Natural killer cell treated with Interleukin-12 subunit alpha and Interleukin-12 subunit beta and Interleukin-15 and Interleukin-18, amount 100 ng/mL, for 72 hours (primary cell): Measurements from ENCODE around the gene TARS3. TPM values are rescaled to one million over a fixed set of nuclear protein-coding genes. Genes with fewer than 3 reads are reported as not detected.

ENCODE experiments used
- ATAC-seq, 2 donors: fragments of 150-1000 bp; cut with Tn5 transposase in 1 of 2; sonication (Bioruptor Pico), chemical (Tn5 transposase) in 1 of 2; 2 replicates each; pipeline ENCODE4 v1.10.0; 2021
- DNase-seq: peaks from one replicate; pipeline ENCODE4 v3.0.0; 2022; ENCODE audit warnings: low spot score
- H3K27ac Mint-ChIP-seq, 2 donors: 1 replicate in 1 of 2; 2 replicates in 1 of 2; pipeline ENCODE4 v1.8.0; 2022; ENCODE audit warnings: mixed read lengths in 2 of 2, mild to moderate bottlenecking in 1 of 2, moderate library complexity in 1 of 2
- H3K27me3 Mint-ChIP-seq, 2 donors: 1 replicate in 1 of 2; 2 replicates in 1 of 2; pipeline ENCODE4 v1.8.0; 2022; ENCODE audit warnings: mixed read lengths in 2 of 2
- H3K36me3 Mint-ChIP-seq: one replicate; pipeline ENCODE4 v1.8.0; 2022; ENCODE audit warnings: mixed read lengths
- H3K4me1 Mint-ChIP-seq, 2 donors: 1 replicate in 1 of 2; 2 replicates in 1 of 2; pipeline ENCODE4 v1.8.0; 2022; ENCODE audit warnings: low read depth in 2 of 2, mixed read lengths in 2 of 2, mild to moderate bottlenecking in 1 of 2
- H3K4me3 Mint-ChIP-seq: one replicate; pipeline ENCODE4 v1.8.0; 2022; ENCODE audit warnings: mixed read lengths
- H3K9me3 Mint-ChIP-seq: 2 replicates; pipeline ENCODE4 v1.8.0; 2022; ENCODE audit warnings: mixed read lengths
- total RNA-seq, 2 donors: library from RNA; stranded (reverse); gene quantifications; one replicate each; pipeline ENCODE4 v1.2.3, GENCODE V29; 2022

TARS3 gene
- total RNA-seq, 2 donors from 2014 or later, result 9.1 to 15.8 TPM

- DNase-seq (no peak), ATAC-seq (no peak)
- Mint-ChIP-seq H3K27me3 (peaks cover 0 to under 1% of the 10 kb centered on the region in 2 donors), H3K4me3 (no peak overlapping the region), H3K9me3 (no peaks in the 10 kb centered on the region), H3K36me3 (no peaks in the 10 kb centered on the region), H3K4me1 (no peaks in the 10 kb centered on the region), H3K27ac (no peak overlapping the region)
These were observed 114.3 kb downstream of the TARS3 start for GRCh38 chr15:101609742-101610610.

- Mint-ChIP-seq H3K4me1 (no peaks in the 10 kb centered on the region), H3K36me3 (no peaks in the 10 kb centered on the region), H3K9me3 (no peaks in the 10 kb centered on the region), H3K27me3 (peaks cover 8 to 14% of the 10 kb centered on the region in 2 donors), H3K27ac (no peak overlapping the region), H3K4me3 (no peak overlapping the region)
- no peak for ATAC-seq
- no peak for DNase-seq
These were observed 116.1 kb downstream of the TARS3 start for GRCh38 chr15:101608201-101608600.

- no peak overlapping the region for H3K27ac Mint-ChIP-seq
- no peaks in the 10 kb centered on the region for H3K36me3 Mint-ChIP-seq
- H3K4me3 Mint-ChIP-seq, result no peak overlapping the region
- H3K9me3 Mint-ChIP-seq, result no peaks in the 10 kb centered on the region
- no peaks in the 10 kb centered on the region for H3K4me1 Mint-ChIP-seq
- ATAC-seq (no peak), DNase-seq (no peak)
- H3K27me3 Mint-ChIP-seq, result peaks cover 12 to 14% of the 10 kb centered on the region in 2 donors
These were observed 117.2 kb downstream of the TARS3 start for GRCh38 chr15:101607108-101607507.

- Mint-ChIP-seq H3K27me3 (peaks cover 22 to 27% of the 10 kb centered on the region in 2 donors), H3K4me1 (no peaks in the 10 kb centered on the region), H3K9me3 (no peaks in the 10 kb centered on the region), H3K36me3 (no peaks in the 10 kb centered on the region), H3K27ac (no peak overlapping the region), H3K4me3 (no peak overlapping the region)
- DNase-seq (no peak), ATAC-seq (no peak)
These were observed 120.0 kb downstream of the TARS3 start for GRCh38 chr15:101604124-101604874.

Other genes starting within 250 kb of the TARS3 start
- under 1 TPM in 1 of 2 donors, not detected in 1; 0.95 TPM for gene PCSK6, start 234.8 kb downstream of the TARS3 start, total RNA-seq
- 10 to 100 TPM; 48.0 to 49.6 TPM for gene TM2D3, start 72.1 kb downstream of the TARS3 start, total RNA-seq
- gene OR4F6, start 79.0 kb upstream of the TARS3 start, total RNA-seq, result not detected
- not detected for gene OR4F15, start 87.7 kb upstream of the TARS3 start, total RNA-seq